ENCODE data around the gene STING1.

The STING1 gene

GRCh38 chr5:139470821-139471300 is 11.7 kb downstream of the STING1 start, which contains the start of gene SMIM33:
TSS of gene SMIM33 (plus strand) at chr5:139471004. CDS start at chr5:139471122, 118 bp downstream.
- Histone ChIP-seq H3K27me3 (ENCODE audit: insufficient read depth, low read length, poor library complexity) (no peaks in the 10 kb centered on the region), H3K79me2 (ENCODE audit: insufficient read depth, low read length) (no peaks in the 10 kb centered on the region), H2AFZ (ENCODE audit: low read depth, low read length) (0 out of 2 replicates have a peak within 1 kb of the TSS, but pooled peaks have one; percentile 47), H3K4me2 (ENCODE audit: insufficient read depth, low read length) (peak within 1 kb of the TSS; percentile 39; the same call in 1 of the 2 replicates), H3K4me3 (ENCODE audit: low read depth in 1 of 2, low read length in 2 of 2) (no peak within 1 kb of the TSS), H3K36me3 (ENCODE audit: insufficient read depth, low read length) (no peaks in the 10 kb centered on the region; the same call in 1 of the 2 replicates), H3K9me3 (ENCODE audit: insufficient read depth, low read length, severe bottlenecking) (no peaks in the 10 kb centered on the region), H3K9ac (ENCODE audit: low read depth, low read length) (peak within 1 kb of the TSS; percentile 8; the same call in 1 of the 2 replicates), H3K4me1 (ENCODE audit: insufficient read depth, low read length) (peaks cover 40% of the 10 kb centered on the region), H3K27ac (ENCODE audit: low read length) (peak within 1 kb of the TSS; percentile 30; the same call in 1 of the 2 replicates), H4K20me1 (ENCODE audit: insufficient read depth, low read length) (no peaks in the 10 kb centered on the region)
- peak; percentile 68 for DNase-seq
- TF ChIP-seq EZH2 (IDR thresholded peaks at IDR 0.05; ENCODE audit: borderline replicate concordance, low read depth, low read length, severe bottlenecking): no peak
- no peak for TF ChIP-seq CTCF (IDR thresholded peaks at IDR 0.05; ENCODE audit: borderline replicate concordance, extremely low read depth, low read length, poor library complexity, severe bottlenecking)
- peak; percentile 59 for ATAC-seq (ENCODE audit: insufficient read depth, low read depth)

- Histone ChIP-seq H4K20me1 (ENCODE audit: insufficient read depth, low read length) (no peaks in the 10 kb centered on the region), H3K9me3 (ENCODE audit: insufficient read depth, low read length, severe bottlenecking) (no peaks in the 10 kb centered on the region), H3K4me3 (ENCODE audit: low read depth in 1 of 2, low read length in 2 of 2) (no peak overlapping the region), H3K79me2 (ENCODE audit: insufficient read depth, low read length) (no peaks in the 10 kb centered on the region), H3K27me3 (ENCODE audit: insufficient read depth, low read length, poor library complexity) (no peaks in the 10 kb centered on the region), H3K4me1 (ENCODE audit: insufficient read depth, low read length) (peaks cover 17% of the 10 kb centered on the region), H3K4me2 (ENCODE audit: insufficient read depth, low read length) (no peak overlapping the region), H3K27ac (ENCODE audit: low read length) (no peak overlapping the region), H2AFZ (ENCODE audit: low read depth, low read length) (no peak overlapping the region), H3K36me3 (ENCODE audit: insufficient read depth, low read length) (no peaks in the 10 kb centered on the region), H3K9ac (ENCODE audit: low read depth, low read length) (no peak overlapping the region)
- TF ChIP-seq CTCF (IDR thresholded peaks at IDR 0.05; ENCODE audit: borderline replicate concordance, extremely low read depth, low read length, poor library complexity, severe bottlenecking) (peak; percentile 14), EZH2 (IDR thresholded peaks at IDR 0.05; ENCODE audit: borderline replicate concordance, low read depth, low read length, severe bottlenecking) (no peak)
- ATAC-seq (ENCODE audit: insufficient read depth, low read depth) (no peak), DNase-seq (no peak)
Observed at GRCh38 chr5:139468421-139468931, 14.1 kb downstream of the STING1 start.

- no peak within 1 kb of the TSS for H3K4me2 ChIP-seq (ENCODE audit: insufficient read depth, low read length)
- no peak for TF ChIP-seq EZH2 (IDR thresholded peaks at IDR 0.05; ENCODE audit: borderline replicate concordance, low read depth, low read length, severe bottlenecking)
- H4K20me1 ChIP-seq (ENCODE audit: insufficient read depth, low read length): no peaks in the 10 kb centered on the region
- no peak within 1 kb of the TSS for H3K4me3 ChIP-seq (ENCODE audit: low read depth in 1 of 2, low read length in 2 of 2)
- H2AFZ ChIP-seq (ENCODE audit: low read depth, low read length): no peak within 1 kb of the TSS
- H3K36me3 ChIP-seq (ENCODE audit: insufficient read depth, low read length): no peaks in the 10 kb centered on the region
- H3K27ac ChIP-seq (ENCODE audit: low read length): no peak within 1 kb of the TSS
- no peaks in the 10 kb centered on the region for H3K27me3 ChIP-seq (ENCODE audit: insufficient read depth, low read length, poor library complexity)
- no peaks in the 10 kb centered on the region for H3K79me2 ChIP-seq (ENCODE audit: insufficient read depth, low read length)
- H3K4me1 ChIP-seq (ENCODE audit: insufficient read depth, low read length): peaks cover 22% of the 10 kb centered on the region
- DNase-seq (no peak), ATAC-seq (ENCODE audit: insufficient read depth, low read depth) (no peak)
- no peaks in the 10 kb centered on the region for H3K9me3 ChIP-seq (ENCODE audit: insufficient read depth, low read length, severe bottlenecking)
- no peak within 1 kb of the TSS for H3K9ac ChIP-seq (ENCODE audit: low read depth, low read length)
Observed at GRCh38 chr5:139462586-139463276, 19.8 kb downstream of the STING1 start, which contains the start of gene ECSCR. TSS of gene ECSCR (minus strand) at chr5:139462743. CDS start at chr5:139462670, 73 bp downstream.

- DNase-seq: no peak
- Histone ChIP-seq H3K4me1 (ENCODE audit: insufficient read depth, low read length) (peaks cover 26% of the 10 kb centered on the region), H3K79me2 (ENCODE audit: insufficient read depth, low read length) (no peaks in the 10 kb centered on the region), H4K20me1 (ENCODE audit: insufficient read depth, low read length) (no peaks in the 10 kb centered on the region), H3K36me3 (ENCODE audit: insufficient read depth, low read length) (no peaks in the 10 kb centered on the region), H3K27me3 (ENCODE audit: insufficient read depth, low read length, poor library complexity) (no peaks in the 10 kb centered on the region), H3K27ac (ENCODE audit: low read length) (no peak overlapping the region), H3K9me3 (ENCODE audit: insufficient read depth, low read length, severe bottlenecking) (no peaks in the 10 kb centered on the region), H3K9ac (ENCODE audit: low read depth, low read length) (no peak overlapping the region), H2AFZ (ENCODE audit: low read depth, low read length) (no peak overlapping the region), H3K4me2 (ENCODE audit: insufficient read depth, low read length) (no peak overlapping the region), H3K4me3 (ENCODE audit: low read depth in 1 of 2, low read length in 2 of 2) (no peak overlapping the region)
- no peak for ATAC-seq (ENCODE audit: insufficient read depth, low read depth)
- TF ChIP-seq EZH2 (IDR thresholded peaks at IDR 0.05; ENCODE audit: borderline replicate concordance, low read depth, low read length, severe bottlenecking): no peak
- TF ChIP-seq CTCF (IDR thresholded peaks at IDR 0.05; ENCODE audit: borderline replicate concordance, extremely low read depth, low read length, poor library complexity, severe bottlenecking): no peak
Observed at GRCh38 chr5:139461698-139462097, 20.9 kb downstream of the STING1 start.
